ENCODE measurements around the gene CEACAM16. TPM values are rescaled to one million over a fixed set of nuclear protein-coding genes. Genes with fewer than 3 reads are reported as not detected.
A peak's percentile ranks its signal among the peaks of the same experiment; 100 is the strongest.

CEACAM16 gene
- total and polyA plus RNA-seq, 10 of the 15 experiments (the other 5 are each of a cell fraction or from before 2014, with no cell fraction given) = not detected

DNA sequence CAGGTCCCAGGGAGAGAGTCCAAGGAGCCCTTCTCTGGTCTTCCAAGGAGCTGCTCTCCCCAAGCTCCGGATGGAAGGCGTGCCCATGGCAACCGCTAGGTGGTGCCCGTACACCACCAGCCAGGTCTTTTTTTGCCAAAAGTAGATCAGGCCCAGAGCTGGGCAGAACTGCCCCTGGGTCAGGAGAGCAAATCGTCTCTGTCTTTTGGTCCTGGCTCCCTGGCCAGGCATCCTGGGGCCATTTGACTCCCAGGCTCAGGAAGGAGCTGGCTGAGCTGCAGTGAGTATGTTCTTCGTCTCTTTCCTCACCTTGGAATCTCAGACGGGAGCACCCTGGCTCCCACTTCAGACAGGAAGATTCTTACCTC, 25.0 kb downstream of the CEACAM16 start (continued):
- peak; percentile 95 for TF ChIP-seq SMC3 (IDR thresholded peaks at IDR 0.05; ENCODE audit: borderline replicate concordance, low read length)
- TF ChIP-seq ZNF622 (IDR thresholded peaks at IDR 0.05) = no peak
- TF ChIP-seq PAX5 (IDR thresholded peaks at IDR 0.05; ENCODE audit: borderline replicate concordance, low read depth, low read length) = no peak; the same call in 1 of the 2 replicates
- no peak for TF ChIP-seq JUND (IDR thresholded peaks at IDR 0.05; ENCODE audit: low read depth, low read length)
- TF ChIP-seq, protein P1, sequence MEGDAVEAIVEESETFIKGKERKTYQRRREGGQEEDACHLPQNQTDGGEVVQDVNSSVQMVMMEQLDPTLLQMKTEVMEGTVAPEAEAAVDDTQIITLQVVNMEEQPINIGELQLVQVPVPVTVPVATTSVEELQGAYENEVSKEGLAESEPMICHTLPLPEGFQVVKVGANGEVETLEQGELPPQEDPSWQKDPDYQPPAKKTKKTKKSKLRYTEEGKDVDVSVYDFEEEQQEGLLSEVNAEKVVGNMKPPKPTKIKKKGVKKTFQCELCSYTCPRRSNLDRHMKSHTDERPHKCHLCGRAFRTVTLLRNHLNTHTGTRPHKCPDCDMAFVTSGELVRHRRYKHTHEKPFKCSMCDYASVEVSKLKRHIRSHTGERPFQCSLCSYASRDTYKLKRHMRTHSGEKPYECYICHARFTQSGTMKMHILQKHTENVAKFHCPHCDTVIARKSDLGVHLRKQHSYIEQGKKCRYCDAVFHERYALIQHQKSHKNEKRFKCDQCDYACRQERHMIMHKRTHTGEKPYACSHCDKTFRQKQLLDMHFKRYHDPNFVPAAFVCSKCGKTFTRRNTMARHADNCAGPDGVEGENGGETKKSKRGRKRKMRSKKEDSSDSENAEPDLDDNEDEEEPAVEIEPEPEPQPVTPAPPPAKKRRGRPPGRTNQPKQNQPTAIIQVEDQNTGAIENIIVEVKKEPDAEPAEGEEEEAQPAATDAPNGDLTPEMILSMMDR (IDR thresholded peaks at IDR 0.05 in 2 of 3, conservative IDR thresholded peaks at IDR 0.05 in 1 of 3; ENCODE audit: control insufficient read depth in 2 of 3, extremely low read depth in 1 of 3, insufficient read depth in 1 of 3, low read depth in 3 of 3, low read length in 3 of 3) = peak; percentile 97 to 99 (median 98); a peak in 5 of 6 replicates
- TF ChIP-seq WRNIP1 (IDR thresholded peaks at IDR 0.05; ENCODE audit: borderline replicate concordance, low read depth, low read length) = no peak
- TF ChIP-seq EED (IDR thresholded peaks at IDR 0.05; ENCODE audit: low read depth) = peak; percentile 77
- peak; percentile 29; the same call in 1 of the 2 replicates for TF ChIP-seq TBL1XR1 (IDR thresholded peaks at IDR 0.05; ENCODE audit: low read depth, low read length)
- TF ChIP-seq RCOR1 (conservative IDR thresholded peaks at IDR 0.05; ENCODE audit: low read depth, low read length) = no peak
- TF ChIP-seq ZNF384 (IDR thresholded peaks at IDR 0.05; ENCODE audit: borderline replicate concordance, low read depth, low read length) = no peak
- TF ChIP-seq SMARCA5 (IDR thresholded peaks at IDR 0.05) = peak; percentile 48
- TF ChIP-seq, protein P2, sequence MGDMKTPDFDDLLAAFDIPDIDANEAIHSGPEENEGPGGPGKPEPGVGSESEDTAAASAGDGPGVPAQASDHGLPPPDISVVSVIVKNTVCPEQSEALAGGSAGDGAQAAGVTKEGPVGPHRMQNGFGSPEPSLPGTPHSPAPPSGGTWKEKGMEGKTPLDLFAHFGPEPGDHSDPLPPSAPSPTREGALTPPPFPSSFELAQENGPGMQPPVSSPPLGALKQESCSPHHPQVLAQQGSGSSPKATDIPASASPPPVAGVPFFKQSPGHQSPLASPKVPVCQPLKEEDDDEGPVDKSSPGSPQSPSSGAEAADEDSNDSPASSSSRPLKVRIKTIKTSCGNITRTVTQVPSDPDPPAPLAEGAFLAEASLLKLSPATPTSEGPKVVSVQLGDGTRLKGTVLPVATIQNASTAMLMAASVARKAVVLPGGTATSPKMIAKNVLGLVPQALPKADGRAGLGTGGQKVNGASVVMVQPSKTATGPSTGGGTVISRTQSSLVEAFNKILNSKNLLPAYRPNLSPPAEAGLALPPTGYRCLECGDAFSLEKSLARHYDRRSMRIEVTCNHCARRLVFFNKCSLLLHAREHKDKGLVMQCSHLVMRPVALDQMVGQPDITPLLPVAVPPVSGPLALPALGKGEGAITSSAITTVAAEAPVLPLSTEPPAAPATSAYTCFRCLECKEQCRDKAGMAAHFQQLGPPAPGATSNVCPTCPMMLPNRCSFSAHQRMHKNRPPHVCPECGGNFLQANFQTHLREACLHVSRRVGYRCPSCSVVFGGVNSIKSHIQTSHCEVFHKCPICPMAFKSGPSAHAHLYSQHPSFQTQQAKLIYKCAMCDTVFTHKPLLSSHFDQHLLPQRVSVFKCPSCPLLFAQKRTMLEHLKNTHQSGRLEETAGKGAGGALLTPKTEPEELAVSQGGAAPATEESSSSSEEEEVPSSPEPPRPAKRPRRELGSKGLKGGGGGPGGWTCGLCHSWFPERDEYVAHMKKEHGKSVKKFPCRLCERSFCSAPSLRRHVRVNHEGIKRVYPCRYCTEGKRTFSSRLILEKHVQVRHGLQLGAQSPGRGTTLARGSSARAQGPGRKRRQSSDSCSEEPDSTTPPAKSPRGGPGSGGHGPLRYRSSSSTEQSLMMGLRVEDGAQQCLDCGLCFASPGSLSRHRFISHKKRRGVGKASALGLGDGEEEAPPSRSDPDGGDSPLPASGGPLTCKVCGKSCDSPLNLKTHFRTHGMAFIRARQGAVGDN (IDR thresholded peaks at IDR 0.05) = peak; percentile 56; the same call in 1 of the 2 replicates
- peak; percentile 22; the same call in 1 of the 2 replicates for TF ChIP-seq ZNF24 (IDR thresholded peaks at IDR 0.05)
- TF ChIP-seq CBX5 (IDR thresholded peaks at IDR 0.05; ENCODE audit: low read depth) = no peak
- no peak for TF ChIP-seq SRF (IDR thresholded peaks at IDR 0.05; ENCODE audit: low read depth in 2 of 2, low read length in 2 of 2)
- TF ChIP-seq ZNF274 (IDR thresholded peaks at IDR 0.05; ENCODE audit: insufficient read depth, insufficient read length) = no peak
- no peak for TF ChIP-seq IRF4 (IDR thresholded peaks at IDR 0.05; ENCODE audit: low read depth, low read length)
- TF ChIP-seq TAF1 (IDR thresholded peaks at IDR 0.05; ENCODE audit: borderline replicate concordance, low read depth, low read length) = no peak
- TF ChIP-seq ZNF217 (IDR thresholded peaks at IDR 0.05) = no peak; the same call in 1 of the 2 replicates
- no peak for TF ChIP-seq CREM (IDR thresholded peaks at IDR 0.05; ENCODE audit: low read depth)
- TF ChIP-seq, protein P3, sequence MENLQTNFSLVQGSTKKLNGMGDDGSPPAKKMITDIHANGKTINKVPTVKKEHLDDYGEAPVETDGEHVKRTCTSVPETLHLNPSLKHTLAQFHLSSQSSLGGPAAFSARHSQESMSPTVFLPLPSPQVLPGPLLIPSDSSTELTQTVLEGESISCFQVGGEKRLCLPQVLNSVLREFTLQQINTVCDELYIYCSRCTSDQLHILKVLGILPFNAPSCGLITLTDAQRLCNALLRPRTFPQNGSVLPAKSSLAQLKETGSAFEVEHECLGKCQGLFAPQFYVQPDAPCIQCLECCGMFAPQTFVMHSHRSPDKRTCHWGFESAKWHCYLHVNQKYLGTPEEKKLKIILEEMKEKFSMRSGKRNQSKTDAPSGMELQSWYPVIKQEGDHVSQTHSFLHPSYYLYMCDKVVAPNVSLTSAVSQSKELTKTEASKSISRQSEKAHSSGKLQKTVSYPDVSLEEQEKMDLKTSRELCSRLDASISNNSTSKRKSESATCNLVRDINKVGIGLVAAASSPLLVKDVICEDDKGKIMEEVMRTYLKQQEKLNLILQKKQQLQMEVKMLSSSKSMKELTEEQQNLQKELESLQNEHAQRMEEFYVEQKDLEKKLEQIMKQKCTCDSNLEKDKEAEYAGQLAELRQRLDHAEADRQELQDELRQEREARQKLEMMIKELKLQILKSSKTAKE (IDR thresholded peaks at IDR 0.05; ENCODE audit: low read depth, poor library complexity, severe bottlenecking) = peak; percentile 38
- no peak for TF ChIP-seq TCF7 (IDR thresholded peaks at IDR 0.05; ENCODE audit: borderline replicate concordance)
- no peak for TF ChIP-seq MYB (IDR thresholded peaks at IDR 0.05; ENCODE audit: borderline replicate concordance, low read depth, low read length)
- no peak for TF ChIP-seq DPF2 (IDR thresholded peaks at IDR 0.05)

All from GM12878 (cell line).